Measurements from ENCODE around the gene HMGXB4. TPM values are rescaled to one million over a fixed set of nuclear protein-coding genes. Genes with fewer than 3 reads are reported as not detected.
A peak's percentile ranks its signal among the peaks of the same experiment; 100 is the strongest.

The HMGXB4 gene
- total RNA-seq, 1 donor from 2014 or later, result 16.7 TPM

DNA sequence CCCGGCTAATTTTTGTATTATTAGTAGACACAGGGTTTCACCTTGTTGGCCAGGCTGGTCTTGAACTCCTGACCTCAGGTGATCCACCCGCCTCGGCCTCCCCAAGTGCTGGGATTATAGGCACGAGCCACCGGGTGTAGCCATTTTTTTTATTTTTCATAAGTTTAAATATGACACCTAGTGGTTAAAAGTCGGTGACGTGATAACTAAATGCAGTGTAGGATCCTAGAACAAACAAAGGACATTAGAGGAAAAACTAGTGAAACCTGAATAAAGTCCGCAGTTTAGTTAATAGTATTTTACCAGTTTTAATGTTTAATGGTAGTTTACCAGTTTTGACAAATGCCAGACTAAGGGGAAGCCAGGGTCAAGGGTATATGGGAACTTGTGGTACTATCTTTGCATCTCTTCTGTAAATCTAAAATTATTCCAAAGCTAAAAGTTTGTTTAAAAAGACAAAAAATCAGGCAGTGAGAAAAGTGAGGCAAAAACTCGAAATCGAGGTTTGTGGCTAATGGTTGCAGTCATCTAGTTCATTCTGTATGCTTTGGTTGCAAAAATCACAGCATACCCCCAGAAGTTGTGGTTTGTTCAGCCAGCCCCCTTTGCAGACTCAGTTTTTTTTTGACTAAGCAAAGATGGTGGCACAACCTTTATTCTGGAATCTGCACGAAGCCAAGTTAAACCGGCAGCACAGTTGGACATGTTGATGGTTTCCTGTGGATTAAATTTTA lies 72.0 kb downstream of the HMGXB4 start:
- H3K36me3 ChIP-seq (ENCODE audit: insufficient read depth, low read length), result peaks cover 33% of the 10 kb centered on the region
- no peak for FAIRE-seq

DNA sequence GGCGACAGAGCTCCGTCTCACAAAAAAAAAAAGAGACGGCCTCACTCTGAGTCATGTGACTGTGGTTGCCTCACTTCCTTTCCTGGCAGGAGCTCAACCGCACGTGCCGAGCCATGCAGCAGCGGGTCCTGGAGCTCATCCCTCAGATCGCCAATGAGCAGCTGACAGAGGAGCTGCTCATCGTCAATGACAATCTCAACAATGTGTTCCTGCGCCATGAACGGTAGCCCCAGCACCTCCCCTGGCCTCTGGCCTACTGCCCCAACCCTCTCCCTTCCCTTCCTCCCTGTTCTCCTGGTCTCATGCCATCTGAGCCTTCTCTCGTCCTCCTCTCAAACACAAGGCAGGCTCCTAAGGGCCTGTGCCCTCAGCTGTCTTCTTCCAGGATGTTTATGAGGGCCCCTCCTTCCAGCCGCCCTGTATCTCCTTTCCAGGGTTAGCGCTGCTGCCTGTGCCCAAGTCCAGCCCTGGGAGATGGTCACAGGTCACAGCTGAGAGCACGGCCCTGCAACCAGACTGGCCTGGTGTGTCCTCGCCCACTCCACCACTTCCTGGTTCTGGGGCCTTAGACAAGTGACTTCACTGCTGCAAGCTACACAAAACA lies 73.1 kb downstream of the HMGXB4 start:
- peaks cover 7% of the 10 kb centered on the region for H3K4me1 ChIP-seq (ENCODE audit: insufficient read depth, low read length)
- peak overlapping the region; percentile 21 for H3K27ac ChIP-seq (ENCODE audit: low read depth, low read length)
- DNase-seq (ENCODE audit: low read depth), result peak; percentile 39
- FAIRE-seq, result no peak
- H3K79me2 ChIP-seq (ENCODE audit: insufficient read depth, low read length), result no peaks in the 10 kb centered on the region
- H3K36me3 ChIP-seq (ENCODE audit: insufficient read depth, low read length), result peaks cover 32% of the 10 kb centered on the region
- H3K9ac ChIP-seq (ENCODE audit: low read length), result no peak overlapping the region
- no peaks in the 10 kb centered on the region for H3K9me3 Mint-ChIP-seq (ENCODE audit: unreplicated experiment)
- TF ChIP-seq, protein P1, sequence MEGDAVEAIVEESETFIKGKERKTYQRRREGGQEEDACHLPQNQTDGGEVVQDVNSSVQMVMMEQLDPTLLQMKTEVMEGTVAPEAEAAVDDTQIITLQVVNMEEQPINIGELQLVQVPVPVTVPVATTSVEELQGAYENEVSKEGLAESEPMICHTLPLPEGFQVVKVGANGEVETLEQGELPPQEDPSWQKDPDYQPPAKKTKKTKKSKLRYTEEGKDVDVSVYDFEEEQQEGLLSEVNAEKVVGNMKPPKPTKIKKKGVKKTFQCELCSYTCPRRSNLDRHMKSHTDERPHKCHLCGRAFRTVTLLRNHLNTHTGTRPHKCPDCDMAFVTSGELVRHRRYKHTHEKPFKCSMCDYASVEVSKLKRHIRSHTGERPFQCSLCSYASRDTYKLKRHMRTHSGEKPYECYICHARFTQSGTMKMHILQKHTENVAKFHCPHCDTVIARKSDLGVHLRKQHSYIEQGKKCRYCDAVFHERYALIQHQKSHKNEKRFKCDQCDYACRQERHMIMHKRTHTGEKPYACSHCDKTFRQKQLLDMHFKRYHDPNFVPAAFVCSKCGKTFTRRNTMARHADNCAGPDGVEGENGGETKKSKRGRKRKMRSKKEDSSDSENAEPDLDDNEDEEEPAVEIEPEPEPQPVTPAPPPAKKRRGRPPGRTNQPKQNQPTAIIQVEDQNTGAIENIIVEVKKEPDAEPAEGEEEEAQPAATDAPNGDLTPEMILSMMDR (IDR thresholded peaks at IDR 0.05; ENCODE audit: insufficient read depth, low read depth, low read length), result no peak
- TF ChIP-seq EZH2 (IDR thresholded peaks at IDR 0.05; ENCODE audit: insufficient read depth, low read length), result no peak
- H3K9me3 ChIP-seq (ENCODE audit: insufficient read depth, low read depth, low read length), result no peaks in the 10 kb centered on the region
- H3K4me3 Mint-ChIP-seq (ENCODE audit: unreplicated experiment), result no peak overlapping the region
- H3K4me1 Mint-ChIP-seq (ENCODE audit: low read depth, unreplicated experiment), result peaks cover 5% of the 10 kb centered on the region
- H2AFZ ChIP-seq (ENCODE audit: low read depth, low read length), result no peak overlapping the region
- H3K4me3 ChIP-seq (ENCODE audit: insufficient read depth, low read depth, low read length), result no peak overlapping the region
- peak overlapping the region; percentile 41 for H3K27ac Mint-ChIP-seq (ENCODE audit: unreplicated experiment)
- H3K36me3 Mint-ChIP-seq (ENCODE audit: low read depth, unreplicated experiment), result peaks cover 16% of the 10 kb centered on the region
- H3K27me3 ChIP-seq (ENCODE audit: insufficient read depth, low read length), result no peaks in the 10 kb centered on the region
- no peaks in the 10 kb centered on the region for H3K27me3 Mint-ChIP-seq (ENCODE audit: low read depth, unreplicated experiment)
- H3K4me2 ChIP-seq (ENCODE audit: low read length), result peak overlapping the region; percentile 3
- H4K20me1 ChIP-seq (ENCODE audit: insufficient read depth, low read length), result peaks cover 7% of the 10 kb centered on the region

More for the DNA sequence above, 72.0 kb downstream of the HMGXB4 start:
- no peak for DNase-seq (ENCODE audit: low read depth)
- H3K27me3 Mint-ChIP-seq (ENCODE audit: low read depth, unreplicated experiment), result no peaks in the 10 kb centered on the region
- no peak overlapping the region for H3K27ac ChIP-seq (ENCODE audit: low read depth, low read length)
- H3K9me3 Mint-ChIP-seq (ENCODE audit: unreplicated experiment), result no peaks in the 10 kb centered on the region
- H3K4me1 Mint-ChIP-seq (ENCODE audit: low read depth, unreplicated experiment), result peaks cover 5% of the 10 kb centered on the region
- peaks cover 3% of the 10 kb centered on the region for H4K20me1 ChIP-seq (ENCODE audit: insufficient read depth, low read length)
- no peak overlapping the region for H3K9ac ChIP-seq (ENCODE audit: low read length)
- H3K79me2 ChIP-seq (ENCODE audit: insufficient read depth, low read length), result no peaks in the 10 kb centered on the region
- H2AFZ ChIP-seq (ENCODE audit: low read depth, low read length), result no peak overlapping the region
- H3K4me2 ChIP-seq (ENCODE audit: low read length), result no peak overlapping the region
- no peak overlapping the region for H3K4me3 Mint-ChIP-seq (ENCODE audit: unreplicated experiment)
- H3K27ac Mint-ChIP-seq (ENCODE audit: unreplicated experiment), result no peak overlapping the region
- peaks cover 7% of the 10 kb centered on the region for H3K4me1 ChIP-seq (ENCODE audit: insufficient read depth, low read length)
- no peaks in the 10 kb centered on the region for H3K9me3 ChIP-seq (ENCODE audit: insufficient read depth, low read depth, low read length)
- H3K36me3 Mint-ChIP-seq (ENCODE audit: low read depth, unreplicated experiment), result peaks cover 25% of the 10 kb centered on the region
- H3K4me3 ChIP-seq (ENCODE audit: insufficient read depth, low read depth, low read length), result no peak overlapping the region
- TF ChIP-seq, protein P1 (IDR thresholded peaks at IDR 0.05; ENCODE audit: insufficient read depth, low read depth, low read length), result no peak
- H3K27me3 ChIP-seq (ENCODE audit: insufficient read depth, low read length), result no peaks in the 10 kb centered on the region

DNA sequence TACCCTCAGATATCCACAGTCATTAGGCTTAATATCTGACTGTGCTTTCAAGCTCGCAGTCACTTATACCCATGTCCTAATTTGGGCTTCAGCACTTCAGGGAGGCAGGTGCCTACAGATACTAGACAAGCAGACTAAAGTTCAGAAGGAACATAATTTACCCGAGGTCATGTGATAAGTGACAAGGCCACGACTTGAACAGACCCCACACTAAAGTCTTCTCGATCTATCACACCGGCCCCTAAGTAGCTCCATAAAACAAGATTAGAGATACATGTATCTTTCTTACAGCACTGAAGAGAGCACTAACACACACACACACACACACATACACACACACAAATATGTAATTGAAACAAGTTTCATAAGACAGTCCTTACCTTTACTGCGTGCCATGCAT lies 75.0 kb downstream of the HMGXB4 start:
- Histone ChIP-seq H3K79me2 (ENCODE audit: insufficient read depth, low read length) (no peaks in the 10 kb centered on the region), H2AFZ (ENCODE audit: low read depth, low read length) (no peak overlapping the region), H3K4me2 (ENCODE audit: low read length) (no peak overlapping the region), H3K36me3 (ENCODE audit: insufficient read depth, low read length) (peaks cover 18% of the 10 kb centered on the region), H3K4me3 (ENCODE audit: insufficient read depth, low read depth, low read length) (no peak overlapping the region), H3K27ac (ENCODE audit: low read depth, low read length) (no peak overlapping the region), H3K9ac (ENCODE audit: low read length) (no peak overlapping the region), H3K9me3 (ENCODE audit: insufficient read depth, low read depth, low read length) (no peaks in the 10 kb centered on the region), H4K20me1 (ENCODE audit: insufficient read depth, low read length) (peaks cover 8% of the 10 kb centered on the region), H3K27me3 (ENCODE audit: insufficient read depth, low read length) (no peaks in the 10 kb centered on the region), H3K4me1 (ENCODE audit: insufficient read depth, low read length) (peaks cover 7% of the 10 kb centered on the region)
- Mint-ChIP-seq H3K27ac (ENCODE audit: unreplicated experiment) (no peak overlapping the region), H3K36me3 (ENCODE audit: low read depth, unreplicated experiment) (peaks cover 25% of the 10 kb centered on the region), H3K4me3 (ENCODE audit: unreplicated experiment) (no peak overlapping the region), H3K27me3 (ENCODE audit: low read depth, unreplicated experiment) (no peaks in the 10 kb centered on the region), H3K4me1 (ENCODE audit: low read depth, unreplicated experiment) (peaks cover 9% of the 10 kb centered on the region), H3K9me3 (ENCODE audit: unreplicated experiment) (no peaks in the 10 kb centered on the region)
- DNase-seq (ENCODE audit: low read depth) (no peak), FAIRE-seq (no peak)
- TF ChIP-seq, protein P1 (IDR thresholded peaks at IDR 0.05; ENCODE audit: insufficient read depth, low read depth, low read length), result no peak
